ENCODE results near the gene TUBB1.

TUBB1 gene

DNA sequence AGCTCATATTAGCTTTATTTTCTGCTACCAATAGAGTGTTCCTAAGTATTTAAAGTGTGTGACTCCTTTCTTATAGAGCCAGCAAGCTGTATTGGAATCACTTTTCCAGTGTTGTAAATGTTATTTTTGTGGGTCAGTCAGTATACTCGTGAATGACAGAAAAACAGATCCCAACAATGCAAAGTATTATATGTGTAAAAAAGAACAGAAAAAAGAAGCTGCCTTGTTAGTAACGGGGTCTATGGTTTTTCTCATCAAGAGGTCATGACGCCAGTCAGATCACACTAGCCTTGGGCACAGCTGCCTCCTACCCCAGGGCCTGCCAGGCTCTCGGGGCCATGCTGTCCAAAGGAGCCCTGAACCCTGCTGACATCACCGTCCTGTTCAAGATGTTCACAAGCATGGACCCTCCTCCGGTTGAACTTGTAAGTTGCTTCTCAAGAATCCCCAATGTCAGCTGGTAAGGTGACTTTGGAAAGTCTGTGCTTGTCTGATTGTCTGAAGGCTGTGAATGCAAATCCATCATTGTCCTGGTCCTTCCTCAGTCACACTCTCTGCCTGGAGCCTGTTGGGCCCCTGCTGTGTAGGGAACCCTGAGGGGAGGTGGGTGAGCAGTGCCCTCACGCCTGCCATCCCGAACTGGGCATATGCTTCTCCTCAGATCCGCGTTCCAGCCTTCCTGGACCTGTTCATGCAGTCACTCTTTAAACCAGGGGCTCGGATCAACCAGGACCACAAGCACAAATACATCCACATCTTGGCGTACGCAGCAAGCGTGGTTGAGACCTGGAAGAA is 28.4 kb upstream of the TUBB1 start:
- no peak overlapping the region for H2AFZ ChIP-seq (ENCODE audit: low read depth)
- no peak overlapping the region for H3K4me3 ChIP-seq (IDR thresholded peaks at IDR 0.05; ENCODE audit: insufficient read depth, low read depth, low read length)
- no peak overlapping the region for H3K9ac ChIP-seq
- H3K27ac ChIP-seq = no peak overlapping the region
- H4K20me1 ChIP-seq (ENCODE audit: insufficient read depth) = no peaks in the 10 kb centered on the region; the same call in 1 of the 2 replicates
- TF ChIP-seq, protein P1, sequence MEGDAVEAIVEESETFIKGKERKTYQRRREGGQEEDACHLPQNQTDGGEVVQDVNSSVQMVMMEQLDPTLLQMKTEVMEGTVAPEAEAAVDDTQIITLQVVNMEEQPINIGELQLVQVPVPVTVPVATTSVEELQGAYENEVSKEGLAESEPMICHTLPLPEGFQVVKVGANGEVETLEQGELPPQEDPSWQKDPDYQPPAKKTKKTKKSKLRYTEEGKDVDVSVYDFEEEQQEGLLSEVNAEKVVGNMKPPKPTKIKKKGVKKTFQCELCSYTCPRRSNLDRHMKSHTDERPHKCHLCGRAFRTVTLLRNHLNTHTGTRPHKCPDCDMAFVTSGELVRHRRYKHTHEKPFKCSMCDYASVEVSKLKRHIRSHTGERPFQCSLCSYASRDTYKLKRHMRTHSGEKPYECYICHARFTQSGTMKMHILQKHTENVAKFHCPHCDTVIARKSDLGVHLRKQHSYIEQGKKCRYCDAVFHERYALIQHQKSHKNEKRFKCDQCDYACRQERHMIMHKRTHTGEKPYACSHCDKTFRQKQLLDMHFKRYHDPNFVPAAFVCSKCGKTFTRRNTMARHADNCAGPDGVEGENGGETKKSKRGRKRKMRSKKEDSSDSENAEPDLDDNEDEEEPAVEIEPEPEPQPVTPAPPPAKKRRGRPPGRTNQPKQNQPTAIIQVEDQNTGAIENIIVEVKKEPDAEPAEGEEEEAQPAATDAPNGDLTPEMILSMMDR (conservative IDR thresholded peaks at IDR 0.05; ENCODE audit: low read depth, low read length) = no peak
- peaks cover 35% of the 10 kb centered on the region for H3K36me3 ChIP-seq (ENCODE audit: insufficient read depth)
- H3K4me2 ChIP-seq = no peak overlapping the region
- no peaks in the 10 kb centered on the region for H3K27me3 ChIP-seq (ENCODE audit: insufficient read depth, low read depth)
- peaks cover 45% of the 10 kb centered on the region for H3K4me1 ChIP-seq (ENCODE audit: low read depth, poor library complexity, severe bottlenecking)
- H3K79me2 ChIP-seq (ENCODE audit: insufficient read depth, low read depth) = peaks cover 2% of the 10 kb centered on the region; the same call in 1 of the 2 replicates

DNA sequence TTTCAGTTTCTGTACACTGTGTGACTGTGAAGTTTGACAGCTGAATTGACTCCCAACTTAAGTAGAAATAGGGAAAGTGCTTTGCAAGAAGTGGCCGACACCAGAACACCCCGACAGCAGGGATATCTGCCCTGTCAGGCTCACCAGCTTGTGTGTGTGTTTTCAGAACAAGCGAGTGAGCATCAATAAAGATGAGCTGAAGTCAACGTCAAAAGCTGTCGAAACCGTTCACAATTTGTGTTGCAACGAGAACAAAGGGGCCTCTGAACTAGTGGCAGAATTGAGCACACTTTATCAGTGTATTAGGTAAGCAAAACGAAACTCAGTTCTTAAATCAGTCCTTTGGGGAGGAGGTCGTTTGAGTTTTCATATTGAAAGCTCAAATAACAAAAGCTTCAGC is 27.5 kb upstream of the TUBB1 start:
- Histone ChIP-seq H4K20me1 (ENCODE audit: insufficient read depth) (no peaks in the 10 kb centered on the region; the same call in 1 of the 2 replicates), H2AFZ (ENCODE audit: low read depth) (no peak overlapping the region), H3K4me1 (ENCODE audit: low read depth, poor library complexity, severe bottlenecking) (peaks cover 45% of the 10 kb centered on the region), H3K27ac (0 out of 2 replicates have a peak overlapping the region, but pooled peaks have one; percentile 48), H3K79me2 (ENCODE audit: insufficient read depth, low read depth) (no peaks in the 10 kb centered on the region; the same call in 1 of the 2 replicates), H3K27me3 (ENCODE audit: insufficient read depth, low read depth) (no peaks in the 10 kb centered on the region), H3K4me2 (peak overlapping the region; percentile 31; the same call in 1 of the 2 replicates), H3K36me3 (ENCODE audit: insufficient read depth) (peaks cover 36% of the 10 kb centered on the region), H3K9ac (no peak overlapping the region), H3K4me3 (IDR thresholded peaks at IDR 0.05; ENCODE audit: insufficient read depth, low read depth, low read length) (no peak overlapping the region)
- TF ChIP-seq, protein P1 (conservative IDR thresholded peaks at IDR 0.05; ENCODE audit: low read depth, low read length) = no peak

DNA sequence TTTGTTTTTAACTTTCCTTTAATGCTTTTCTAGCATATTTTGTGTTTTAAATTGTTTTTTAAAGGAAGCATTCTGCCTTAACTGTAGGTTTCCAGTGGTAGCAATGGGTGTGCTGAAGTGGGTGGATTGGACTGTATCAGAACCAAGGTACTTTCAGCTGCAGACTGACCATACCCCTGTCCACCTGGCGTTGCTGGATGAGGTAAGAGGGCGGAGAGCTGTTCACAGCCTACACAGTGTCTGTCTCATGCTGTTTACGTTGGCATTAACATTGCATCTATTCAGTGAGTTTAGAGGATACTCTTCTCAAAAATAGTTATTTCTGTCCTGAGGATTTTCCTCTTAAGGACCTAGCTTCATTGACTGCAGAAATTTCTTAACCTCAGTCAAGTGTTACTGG is 26.3 kb upstream of the TUBB1 start:
- H3K36me3 ChIP-seq (ENCODE audit: insufficient read depth) = peaks cover 26% of the 10 kb centered on the region
- no peak overlapping the region for H3K4me3 ChIP-seq (IDR thresholded peaks at IDR 0.05; ENCODE audit: insufficient read depth, low read depth, low read length)
- H3K27me3 ChIP-seq (ENCODE audit: insufficient read depth, low read depth) = no peaks in the 10 kb centered on the region
- peaks cover 45% of the 10 kb centered on the region for H3K4me1 ChIP-seq (ENCODE audit: low read depth, poor library complexity, severe bottlenecking)
- TF ChIP-seq, protein P1 (conservative IDR thresholded peaks at IDR 0.05; ENCODE audit: low read depth, low read length) = no peak
- no peak overlapping the region for H2AFZ ChIP-seq (ENCODE audit: low read depth)
- no peaks in the 10 kb centered on the region; the same call in 1 of the 2 replicates for H3K79me2 ChIP-seq (ENCODE audit: insufficient read depth, low read depth)
- H4K20me1 ChIP-seq (ENCODE audit: insufficient read depth) = no peaks in the 10 kb centered on the region
- H3K4me2 ChIP-seq = peak overlapping the region; percentile 31; the same call in 1 of the 2 replicates
- no peak overlapping the region; the same call in 1 of the 2 replicates for H3K9ac ChIP-seq
- H3K27ac ChIP-seq = peak overlapping the region; percentile 48

DNA sequence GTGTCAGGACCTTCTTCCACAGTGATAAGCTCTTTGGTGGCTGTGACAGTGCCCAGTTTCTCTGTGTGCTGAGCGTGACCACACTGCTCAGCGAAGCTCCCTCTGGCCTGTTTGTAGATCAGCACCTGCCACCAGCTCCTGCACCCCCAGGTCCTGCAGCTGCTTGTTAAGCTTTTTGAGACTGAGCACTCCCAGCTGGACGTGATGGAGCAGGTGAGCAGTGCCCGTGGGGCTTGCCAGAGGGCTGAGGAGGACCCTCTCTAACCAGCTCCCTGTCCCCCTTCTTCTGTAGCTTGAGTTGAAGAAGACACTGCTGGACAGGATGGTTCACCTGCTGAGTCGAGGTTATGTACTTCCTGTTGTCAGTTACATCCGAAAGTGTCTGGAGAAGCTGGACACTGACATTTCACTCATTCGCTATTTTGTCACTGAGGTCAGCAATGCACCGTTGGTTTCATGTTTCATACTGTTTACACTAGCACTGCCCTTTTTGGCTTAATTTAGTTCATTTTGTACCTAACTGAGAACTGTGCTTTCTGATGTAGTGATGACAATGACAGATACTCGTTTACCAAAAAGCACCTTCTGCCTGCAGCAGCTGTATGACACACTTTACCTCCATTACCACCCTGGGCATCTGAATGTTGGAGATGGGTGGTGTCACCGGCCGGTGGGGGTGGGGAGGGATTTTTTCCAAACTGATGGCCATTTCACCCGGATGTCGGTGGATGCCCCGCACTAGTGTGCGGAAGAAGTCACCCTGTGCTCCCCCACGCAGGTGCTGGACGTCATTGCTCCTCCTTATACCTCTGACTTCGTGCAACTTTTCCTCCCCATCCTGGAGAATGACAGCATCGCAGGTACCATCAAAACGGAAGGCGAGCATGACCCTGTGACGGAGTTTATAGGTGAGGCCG is 25.6 kb upstream of the TUBB1 start:
- peaks cover 23% of the 10 kb centered on the region for H3K36me3 ChIP-seq (ENCODE audit: insufficient read depth)

More for the DNA sequence above, 25.6 kb upstream of the TUBB1 start:
- Histone ChIP-seq H3K9ac (no peak overlapping the region; the same call in 1 of the 2 replicates), H3K27ac (peak overlapping the region; percentile 48), H3K4me2 (peak overlapping the region; percentile 31; the same call in 1 of the 2 replicates), H3K4me3 (IDR thresholded peaks at IDR 0.05; ENCODE audit: insufficient read depth, low read depth, low read length) (no peak overlapping the region), H3K79me2 (ENCODE audit: insufficient read depth, low read depth) (no peaks in the 10 kb centered on the region; the same call in 1 of the 2 replicates), H3K27me3 (ENCODE audit: insufficient read depth, low read depth) (no peaks in the 10 kb centered on the region), H4K20me1 (ENCODE audit: insufficient read depth) (no peaks in the 10 kb centered on the region), H2AFZ (ENCODE audit: low read depth) (no peak overlapping the region), H3K4me1 (ENCODE audit: low read depth, poor library complexity, severe bottlenecking) (peaks cover 45% of the 10 kb centered on the region)
- TF ChIP-seq, protein P1 (conservative IDR thresholded peaks at IDR 0.05; ENCODE audit: low read depth, low read length) = no peak
